Mesenteric fat pad (tissue), 1 donor: ENCODE measurements around the gene FOLR3. TPM values are rescaled to one million over a fixed set of nuclear protein-coding genes. Genes with fewer than 3 reads are reported as not detected.
A peak's percentile ranks its signal among the peaks of the same experiment; 100 is the strongest.
"Not testable (repeated sequence)": the region's sequence is repeated elsewhere in the genome, so short reads cannot be mapped to it uniquely, and the experiment has no call there.

ENCODE experiments used
- DNase-seq: peaks from one replicate; pipeline ENCODE4 v3.0.0-alpha.2; 2020; ENCODE audit warnings: low spot score
- total RNA-seq: library from RNA; stranded (reverse); fragmentation: NEBNext Ultra II Directional; extraction: Animal tissue kit (Norgen Biotek cat#: 25700); gene quantifications from one replicate; pipeline ENCODE4 v1.2.1, GENCODE V29; 2021
- donor health status: DM: yes; HTN: yes; CAD: no.

The FOLR3 gene
- total RNA-seq, 1 donor from 2014 or later, result 18.4 TPM

GRCh38 chr11:72162891-72163492 is 27.5 kb downstream of the FOLR3 start:
- DNase-seq, result no peak

DNA sequence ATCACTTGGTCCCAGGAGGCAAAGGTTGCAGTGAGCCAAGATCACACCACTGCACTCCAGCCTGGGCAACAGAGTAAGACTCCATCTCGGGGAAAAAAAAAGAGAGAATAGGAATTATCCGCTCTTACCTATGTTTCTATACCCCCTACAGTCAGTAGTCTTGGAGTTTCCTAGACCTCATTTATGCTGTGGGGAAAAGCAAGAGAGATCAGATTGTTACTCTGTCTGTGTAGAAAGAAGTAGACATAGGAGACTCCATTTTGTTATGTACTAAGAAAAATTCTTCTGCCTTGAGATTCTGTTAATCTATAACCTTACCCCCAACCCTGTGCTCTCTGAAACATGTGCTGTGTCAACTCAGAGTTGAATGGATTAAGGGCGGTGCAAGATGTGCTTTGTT is 28.7 kb downstream of the FOLR3 start:
- not testable (repeated sequence) for DNase-seq

DNA sequence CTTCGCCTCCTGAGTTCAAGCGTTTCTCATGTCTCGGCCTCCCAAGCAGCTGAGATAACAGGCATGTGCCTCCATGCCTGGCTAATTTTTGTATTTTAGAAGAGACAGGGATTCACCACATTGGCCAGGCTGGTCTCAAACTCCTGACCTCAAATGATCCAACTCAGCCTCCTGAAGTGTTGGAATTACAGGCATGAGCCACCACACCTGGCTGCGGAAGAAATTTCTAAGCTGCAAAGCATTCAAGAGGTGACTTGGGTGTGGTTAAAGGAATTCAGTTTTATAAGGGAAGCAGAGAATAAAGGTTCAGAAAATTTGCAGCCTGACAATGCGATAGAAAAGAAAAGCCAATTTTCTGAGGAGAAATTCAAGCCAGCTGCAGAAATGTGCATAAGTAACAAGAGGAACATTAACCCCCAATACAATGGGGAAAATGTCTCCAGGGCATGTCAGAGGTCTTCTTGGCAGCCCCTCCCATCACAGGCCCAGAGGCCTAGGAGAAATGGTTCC is 33.6 kb downstream of the FOLR3 start:
- not testable (repeated sequence) for DNase-seq

DNA sequence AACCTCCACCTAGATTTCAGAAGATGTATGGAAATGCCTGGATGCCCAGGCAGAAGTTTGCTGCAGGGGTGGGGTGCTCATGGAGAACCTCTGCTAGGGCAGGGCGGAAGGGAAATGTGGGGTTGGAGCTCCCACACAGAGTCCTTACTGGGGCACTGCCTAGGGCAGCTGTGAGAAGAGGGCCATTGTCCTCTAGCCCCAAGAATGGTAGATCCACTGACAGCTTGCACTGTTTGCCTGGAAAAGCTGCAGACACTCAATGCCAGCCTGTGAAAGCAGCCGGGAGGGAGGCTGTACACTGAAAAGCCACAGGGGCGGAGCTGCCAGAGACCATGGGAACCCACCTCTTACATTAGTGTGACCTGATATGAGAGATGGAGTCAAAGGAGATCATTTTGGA is 34.2 kb downstream of the FOLR3 start:
- DNase-seq, result not testable (repeated sequence)

GRCh38 chr11:72172043-72172442 is 36.5 kb downstream of the FOLR3 start:
- DNase-seq, result not testable (repeated sequence)

DNA sequence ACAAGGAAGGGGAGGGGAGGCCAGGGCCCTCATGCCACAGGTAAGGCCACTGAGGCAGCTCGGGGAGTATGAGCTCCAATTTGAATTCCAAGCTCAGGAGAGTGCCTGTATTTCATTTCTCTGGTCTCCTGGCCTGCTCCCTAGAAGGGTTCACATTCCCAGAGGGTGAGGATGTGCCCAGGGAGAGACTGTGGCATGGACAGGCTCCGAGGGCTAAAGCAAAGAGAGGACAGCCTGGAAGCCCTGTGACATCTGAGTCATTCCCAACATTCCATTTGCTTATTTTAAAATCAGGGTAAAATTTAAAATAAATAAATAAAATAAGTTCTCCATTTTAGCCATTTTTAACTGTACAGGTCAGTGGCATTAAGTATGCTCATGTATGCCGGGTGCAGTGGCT is 37.8 kb downstream of the FOLR3 start:
- no peak for DNase-seq

- DNase-seq, result no peak
Observed at GRCh38 chr11:72174302-72175070, 39.0 kb downstream of the FOLR3 start.

- DNase-seq, result no peak
Observed at GRCh38 chr11:72177656-72178055, 42.1 kb downstream of the FOLR3 start.

GRCh38 chr11:72179049-72179803 is 43.7 kb downstream of the FOLR3 start:
- no peak for DNase-seq

GRCh38 chr11:72179804-72180396 is 44.4 kb downstream of the FOLR3 start:
- DNase-seq, result no peak

DNA sequence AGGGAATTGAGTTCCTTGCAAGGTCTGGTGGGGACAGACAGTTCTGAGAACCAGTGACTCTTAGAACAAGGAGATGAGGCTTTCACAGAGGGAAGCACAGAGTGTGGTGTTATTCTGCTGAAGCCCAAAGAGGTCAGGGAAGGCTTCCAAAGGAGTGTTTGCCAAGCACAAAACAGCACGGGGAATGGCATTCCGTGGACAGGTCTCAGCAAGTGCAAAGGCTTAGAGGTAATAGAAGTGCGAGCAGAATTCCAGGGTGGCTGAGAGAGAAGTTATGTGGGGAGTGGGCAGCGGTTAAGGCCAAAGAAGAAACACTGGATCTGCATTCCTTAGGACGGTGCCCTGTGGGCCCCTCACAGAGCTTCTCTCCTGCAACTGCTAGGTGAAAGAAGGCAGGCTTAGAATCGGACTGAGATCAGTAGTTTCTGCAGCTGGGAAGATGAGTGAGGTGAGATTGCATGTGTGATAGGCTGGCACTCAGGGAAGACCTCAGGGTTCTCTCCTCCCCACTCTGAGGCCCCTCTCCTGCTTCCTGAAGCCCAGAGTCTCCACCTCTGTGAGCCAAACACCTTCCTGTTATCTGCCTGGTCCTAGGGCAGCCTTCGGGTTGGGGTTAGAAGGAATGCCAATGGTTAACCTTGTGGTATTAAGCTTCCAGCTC is 45.5 kb downstream of the FOLR3 start:
- not testable (repeated sequence) for DNase-seq

DNA sequence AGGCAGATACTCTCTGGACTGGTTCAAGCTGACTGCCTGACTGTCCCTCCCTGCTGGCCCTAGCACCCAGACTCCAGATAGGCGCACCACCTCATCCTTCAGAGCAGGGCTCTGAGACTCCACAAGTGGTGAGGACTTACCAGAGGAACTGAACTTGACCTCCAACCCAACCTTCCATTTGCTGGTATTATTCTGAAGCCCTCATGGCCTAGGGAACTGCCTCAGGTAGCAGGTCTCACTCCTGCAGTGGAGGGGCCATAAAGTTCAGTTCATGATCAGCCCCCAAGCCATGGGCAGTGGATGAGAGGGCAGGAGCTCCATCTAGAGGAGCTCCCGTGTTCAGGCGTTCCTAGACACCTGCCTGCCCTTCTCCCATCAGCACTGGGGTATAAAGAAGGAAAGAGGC is 46.0 kb downstream of the FOLR3 start:
- peak; percentile 45 for DNase-seq

DNA sequence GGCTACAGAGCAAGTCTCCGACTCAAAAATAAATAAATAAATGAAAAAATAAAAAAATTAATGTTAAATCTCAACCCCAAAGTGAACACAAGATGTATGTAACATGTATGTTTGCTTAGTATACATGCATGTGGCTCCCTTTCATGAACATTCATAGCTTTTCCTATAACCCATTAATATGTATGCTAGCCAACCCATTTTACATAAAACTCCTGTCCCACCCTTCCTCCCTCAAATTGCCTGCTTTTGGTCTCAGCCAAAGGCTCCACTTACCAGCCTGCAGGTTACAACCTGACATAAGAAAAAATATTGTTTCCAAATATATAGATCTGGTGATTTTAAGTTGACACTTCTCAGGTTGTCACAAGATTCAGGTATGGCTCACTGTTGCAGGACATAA is 52.7 kb downstream of the FOLR3 start:
- DNase-seq, result no peak

Other genes with a start within 250 kb of the FOLR3 start
- 2.9 TPM for gene XNDC1N, start 207.1 kb upstream of the FOLR3 start, total RNA-seq
- gene RNF121, start 206.7 kb upstream of the FOLR3 start, total RNA-seq, result 27.2 TPM
- 13.1 TPM for gene IL18BP, start 136.8 kb upstream of the FOLR3 start, total RNA-seq
- 100 TPM for gene NUMA1, start 55.2 kb upstream of the FOLR3 start, total RNA-seq
- gene LRRC51, start 54.9 kb upstream of the FOLR3 start, total RNA-seq, result 7.0 TPM
- 117 TPM for gene LAMTOR1, start 32.4 kb upstream of the FOLR3 start, total RNA-seq
- not detected for gene TOMT, start 29.8 kb upstream of the FOLR3 start, total RNA-seq
- 29.1 TPM for gene ANAPC15, start 23.0 kb upstream of the FOLR3 start, total RNA-seq
- gene FOLR1, start 56.4 kb downstream of the FOLR3 start, total RNA-seq, result 0.32 TPM
- gene FOLR2, start 81.1 kb downstream of the FOLR3 start, total RNA-seq, result 77.3 TPM
- gene INPPL1, start 89.0 kb downstream of the FOLR3 start, total RNA-seq, result 107 TPM
- gene PHOX2A, start 108.5 kb downstream of the FOLR3 start, total RNA-seq, result not detected